GM12878 (cell line): ENCODE data around the gene PCBP1. TPM values are rescaled to one million over a fixed set of nuclear protein-coding genes. Genes with fewer than 3 reads are reported as not detected.

Source experiments
- BRCA1 ChIP-seq: IDR thresholded peaks from 2 replicates; pipeline ENCODE4 v1.6.1; 2011; ENCODE audit warnings: low read depth, low read length, improper control_type of control experiment
- CHD2 ChIP-seq: IDR thresholded peaks from 2 replicates; pipeline ENCODE4 v1.6.1; 2011; ENCODE audit warnings: low read depth, low read length, improper control_type of control experiment, borderline replicate concordance
- ETV6 ChIP-seq, 2 experiments: fragments of 450-650 bp in 1 of 2; IDR thresholded peaks in 1 of 2; conservative IDR thresholded peaks in 1 of 2; 2 replicates each; pipeline ENCODE4 v1.6.1; 2014; ENCODE audit warnings: antibody characterized with exemption in 1 of 2, borderline replicate concordance in 1 of 2, low read depth in 1 of 2, mild to moderate bottlenecking in 1 of 2, moderate library complexity in 1 of 2
- IKZF2 ChIP-seq, 2 experiments: fragments of 450-650 bp; IDR thresholded peaks; 2 replicates each; pipeline ENCODE4 v1.6.1; 2017; ENCODE audit warnings: mild to moderate bottlenecking in 2 of 2, moderate library complexity in 2 of 2
- MTA2 ChIP-seq: fragments of 450-650 bp; IDR thresholded peaks from 2 replicates; pipeline ENCODE4 v1.6.1; 2016; ENCODE audit warnings: low read depth, mild to moderate bottlenecking, moderate library complexity
- NFIC ChIP-seq: IDR thresholded peaks from 2 replicates; pipeline ENCODE4 v1.6.1; 2012; ENCODE audit warnings: low read depth, mild to moderate bottlenecking, inconsistent platforms, low read length, moderate library complexity
- POLR2AphosphoS5 ChIP-seq: IDR thresholded peaks from 2 replicates; pipeline ENCODE4 v1.6.1; 2011; ENCODE audit warnings: mild to moderate bottlenecking, low read length, inconsistent platforms
- RUNX3 ChIP-seq: IDR thresholded peaks from 2 replicates; pipeline ENCODE4 v1.6.1; 2012; ENCODE audit warnings: low read length, inconsistent platforms
- SMARCA5 ChIP-seq: fragments of 450-650 bp; IDR thresholded peaks from 2 replicates; pipeline ENCODE4 v1.6.1; 2017; ENCODE audit warnings: mild to moderate bottlenecking
- TARDBP ChIP-seq: IDR thresholded peaks from 2 replicates; pipeline ENCODE4 v1.6.1; 2016; ENCODE audit warnings: borderline replicate concordance
- TCF3 ChIP-seq: IDR thresholded peaks from 2 replicates; pipeline ENCODE4 v1.6.1; 2012; ENCODE audit warnings: low read depth, mild to moderate bottlenecking, low read length, borderline replicate concordance; ENCODE audit not compliant: insufficient read depth
- ZNF384 ChIP-seq: IDR thresholded peaks from 2 replicates; pipeline ENCODE4 v1.6.1; 2012; ENCODE audit warnings: low read depth, mild to moderate bottlenecking, low read length, improper control_type of control experiment, borderline replicate concordance
- polyA plus RNA-seq, 11 experiments: library from polyadenylated mRNA; depleted of rRNA in 4 of 11; unstranded in 6 of 11; stranded (reverse) in 5 of 11; fragments of >200 nt; fragmentation: Nextera tagmentation in 4 of 11; fragmentation: Illumina TruSeq in 1 of 11; extraction: Ambion mirVana in 4 of 11; extraction: Trizol in 1 of 11; gene quantifications; 1 replicate in 1 of 11; 2 replicates in 10 of 11; pipeline versions ENCODE4 v1.2.1 to v1.2.3, GENCODE V29; 2011 to 2016; ENCODE audit warnings: inconsistent platforms in 2 of 11, missing spikeins in 2 of 11, low read depth in 1 of 11
- total RNA-seq, 4 experiments: library from RNA; depleted of rRNA in 3 of 4; stranded (reverse); fragments of >200 nt in 3 of 4; fragmentation: Illumina TruSeq in 1 of 4; extraction: Trizol in 1 of 4; gene quantifications; 2 replicates each; pipeline versions ENCODE4 v1.2.1 to v1.2.3, GENCODE V29; 2013 to 2021
- TF ChIP-seq, protein P1 (sequence below): IDR thresholded peaks from 2 replicates; pipeline ENCODE4 v1.6.1; 2012; ENCODE audit warnings: low read length, inconsistent platforms
- TF ChIP-seq, protein P2 (sequence below): fragments of 450-650 bp; IDR thresholded peaks from 2 replicates; pipeline ENCODE4 v1.6.1; 2017; ENCODE audit warnings: mild to moderate bottlenecking, low read depth, inconsistent platforms; ENCODE audit not compliant: poor library complexity, severe bottlenecking
- TF ChIP-seq, protein P3 (sequence below): IDR thresholded peaks from 2 replicates; pipeline ENCODE4 v1.6.1; 2012; ENCODE audit warnings: low read depth, low read length, improper control_type of control experiment
- TF ChIP-seq, protein P4 (sequence below): fragments of 450-650 bp; IDR thresholded peaks from 2 replicates; pipeline ENCODE4 v1.6.1; 2016; ENCODE audit warnings: mild to moderate bottlenecking, moderate library complexity, borderline replicate concordance

PCBP1 gene
- total and polyA plus RNA-seq, 10 of the 15 experiments (the other 5 are each of a cell fraction or from before 2014, with no cell fraction given), result 24.4 to 494 (median 130) TPM

DNA sequence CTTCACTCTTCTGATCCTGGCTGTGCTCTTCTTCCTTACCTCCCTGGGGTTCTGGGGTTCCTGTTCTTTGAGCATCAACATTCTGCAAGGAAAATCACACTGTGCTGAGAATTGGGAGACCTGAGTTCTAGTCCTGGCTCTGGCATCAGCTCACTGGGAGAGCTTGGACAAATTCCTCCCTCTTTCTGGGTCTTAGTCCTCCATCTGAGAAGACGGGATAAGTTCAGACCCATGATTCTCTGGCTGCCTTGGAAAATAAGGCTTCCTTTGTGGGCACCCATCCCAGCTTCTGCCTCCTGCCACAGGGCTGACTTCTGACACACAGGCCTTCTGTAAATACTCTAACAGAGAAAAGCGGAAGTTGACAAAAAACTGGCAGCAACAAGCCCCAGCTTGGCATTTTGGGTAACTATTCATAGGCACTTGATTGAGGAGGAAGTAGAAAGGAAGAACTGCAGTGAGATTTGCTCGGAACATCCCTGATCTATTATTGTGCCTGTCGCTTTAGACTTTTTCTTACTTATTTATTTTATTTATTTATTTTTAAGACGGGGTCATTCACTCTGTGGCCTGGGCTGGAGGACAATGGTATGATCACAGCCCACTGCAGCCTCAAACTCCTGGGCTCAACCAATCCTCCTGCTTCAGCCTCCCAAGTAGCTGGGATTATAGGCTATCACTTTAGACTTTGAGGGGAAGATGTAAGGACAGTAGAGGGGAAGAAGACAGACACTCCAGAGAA lies 7.9 kb downstream of the PCBP1 start (continued):
- TF ChIP-seq BRCA1, result no peak
- 0 out of 2 replicates have a peak, but pooled peaks have one; percentile 17 for TF ChIP-seq TARDBP
- TF ChIP-seq, protein P1, sequence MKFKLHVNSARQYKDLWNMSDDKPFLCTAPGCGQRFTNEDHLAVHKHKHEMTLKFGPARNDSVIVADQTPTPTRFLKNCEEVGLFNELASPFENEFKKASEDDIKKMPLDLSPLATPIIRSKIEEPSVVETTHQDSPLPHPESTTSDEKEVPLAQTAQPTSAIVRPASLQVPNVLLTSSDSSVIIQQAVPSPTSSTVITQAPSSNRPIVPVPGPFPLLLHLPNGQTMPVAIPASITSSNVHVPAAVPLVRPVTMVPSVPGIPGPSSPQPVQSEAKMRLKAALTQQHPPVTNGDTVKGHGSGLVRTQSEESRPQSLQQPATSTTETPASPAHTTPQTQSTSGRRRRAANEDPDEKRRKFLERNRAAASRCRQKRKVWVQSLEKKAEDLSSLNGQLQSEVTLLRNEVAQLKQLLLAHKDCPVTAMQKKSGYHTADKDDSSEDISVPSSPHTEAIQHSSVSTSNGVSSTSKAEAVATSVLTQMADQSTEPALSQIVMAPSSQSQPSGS, result 0 out of 2 replicates have a peak, but pooled peaks have one; percentile 33
- TF ChIP-seq ZNF384, result peak; percentile 75; the same call in 1 of the 2 replicates
- peak; percentile 43 to 51; a peak in 3 of 4 replicates for TF ChIP-seq IKZF2 (IDR thresholded peaks at IDR 0.05)
- TF ChIP-seq MTA2, result peak; percentile 28; the same call in 1 of the 2 replicates
- TF ChIP-seq, protein P2, sequence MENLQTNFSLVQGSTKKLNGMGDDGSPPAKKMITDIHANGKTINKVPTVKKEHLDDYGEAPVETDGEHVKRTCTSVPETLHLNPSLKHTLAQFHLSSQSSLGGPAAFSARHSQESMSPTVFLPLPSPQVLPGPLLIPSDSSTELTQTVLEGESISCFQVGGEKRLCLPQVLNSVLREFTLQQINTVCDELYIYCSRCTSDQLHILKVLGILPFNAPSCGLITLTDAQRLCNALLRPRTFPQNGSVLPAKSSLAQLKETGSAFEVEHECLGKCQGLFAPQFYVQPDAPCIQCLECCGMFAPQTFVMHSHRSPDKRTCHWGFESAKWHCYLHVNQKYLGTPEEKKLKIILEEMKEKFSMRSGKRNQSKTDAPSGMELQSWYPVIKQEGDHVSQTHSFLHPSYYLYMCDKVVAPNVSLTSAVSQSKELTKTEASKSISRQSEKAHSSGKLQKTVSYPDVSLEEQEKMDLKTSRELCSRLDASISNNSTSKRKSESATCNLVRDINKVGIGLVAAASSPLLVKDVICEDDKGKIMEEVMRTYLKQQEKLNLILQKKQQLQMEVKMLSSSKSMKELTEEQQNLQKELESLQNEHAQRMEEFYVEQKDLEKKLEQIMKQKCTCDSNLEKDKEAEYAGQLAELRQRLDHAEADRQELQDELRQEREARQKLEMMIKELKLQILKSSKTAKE, result peak; percentile 58
- peak; percentile 43; the same call in 1 of the 2 replicates for TF ChIP-seq NFIC
- TF ChIP-seq, protein P3, sequence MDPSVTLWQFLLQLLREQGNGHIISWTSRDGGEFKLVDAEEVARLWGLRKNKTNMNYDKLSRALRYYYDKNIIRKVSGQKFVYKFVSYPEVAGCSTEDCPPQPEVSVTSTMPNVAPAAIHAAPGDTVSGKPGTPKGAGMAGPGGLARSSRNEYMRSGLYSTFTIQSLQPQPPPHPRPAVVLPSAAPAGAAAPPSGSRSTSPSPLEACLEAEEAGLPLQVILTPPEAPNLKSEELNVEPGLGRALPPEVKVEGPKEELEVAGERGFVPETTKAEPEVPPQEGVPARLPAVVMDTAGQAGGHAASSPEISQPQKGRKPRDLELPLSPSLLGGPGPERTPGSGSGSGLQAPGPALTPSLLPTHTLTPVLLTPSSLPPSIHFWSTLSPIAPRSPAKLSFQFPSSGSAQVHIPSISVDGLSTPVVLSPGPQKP, result peak; percentile 23; the same call in 1 of the 2 replicates
- TF ChIP-seq SMARCA5, result 0 out of 2 replicates have a peak, but pooled peaks have one; percentile 13
- peak in 1 of 2 experiments; percentile 81; a peak in 2 of 4 replicates for TF ChIP-seq ETV6 (conservative IDR thresholded peaks at IDR 0.05 in 1 of 2, IDR thresholded peaks at IDR 0.05 in 1 of 2; ENCODE audit: borderline replicate concordance in 1 of 2, low read depth in 1 of 2)
- TF ChIP-seq RUNX3, result 0 out of 2 replicates have a peak, but pooled peaks have one; percentile 23
- no peak for TF ChIP-seq TCF3
- TF ChIP-seq, protein P4, sequence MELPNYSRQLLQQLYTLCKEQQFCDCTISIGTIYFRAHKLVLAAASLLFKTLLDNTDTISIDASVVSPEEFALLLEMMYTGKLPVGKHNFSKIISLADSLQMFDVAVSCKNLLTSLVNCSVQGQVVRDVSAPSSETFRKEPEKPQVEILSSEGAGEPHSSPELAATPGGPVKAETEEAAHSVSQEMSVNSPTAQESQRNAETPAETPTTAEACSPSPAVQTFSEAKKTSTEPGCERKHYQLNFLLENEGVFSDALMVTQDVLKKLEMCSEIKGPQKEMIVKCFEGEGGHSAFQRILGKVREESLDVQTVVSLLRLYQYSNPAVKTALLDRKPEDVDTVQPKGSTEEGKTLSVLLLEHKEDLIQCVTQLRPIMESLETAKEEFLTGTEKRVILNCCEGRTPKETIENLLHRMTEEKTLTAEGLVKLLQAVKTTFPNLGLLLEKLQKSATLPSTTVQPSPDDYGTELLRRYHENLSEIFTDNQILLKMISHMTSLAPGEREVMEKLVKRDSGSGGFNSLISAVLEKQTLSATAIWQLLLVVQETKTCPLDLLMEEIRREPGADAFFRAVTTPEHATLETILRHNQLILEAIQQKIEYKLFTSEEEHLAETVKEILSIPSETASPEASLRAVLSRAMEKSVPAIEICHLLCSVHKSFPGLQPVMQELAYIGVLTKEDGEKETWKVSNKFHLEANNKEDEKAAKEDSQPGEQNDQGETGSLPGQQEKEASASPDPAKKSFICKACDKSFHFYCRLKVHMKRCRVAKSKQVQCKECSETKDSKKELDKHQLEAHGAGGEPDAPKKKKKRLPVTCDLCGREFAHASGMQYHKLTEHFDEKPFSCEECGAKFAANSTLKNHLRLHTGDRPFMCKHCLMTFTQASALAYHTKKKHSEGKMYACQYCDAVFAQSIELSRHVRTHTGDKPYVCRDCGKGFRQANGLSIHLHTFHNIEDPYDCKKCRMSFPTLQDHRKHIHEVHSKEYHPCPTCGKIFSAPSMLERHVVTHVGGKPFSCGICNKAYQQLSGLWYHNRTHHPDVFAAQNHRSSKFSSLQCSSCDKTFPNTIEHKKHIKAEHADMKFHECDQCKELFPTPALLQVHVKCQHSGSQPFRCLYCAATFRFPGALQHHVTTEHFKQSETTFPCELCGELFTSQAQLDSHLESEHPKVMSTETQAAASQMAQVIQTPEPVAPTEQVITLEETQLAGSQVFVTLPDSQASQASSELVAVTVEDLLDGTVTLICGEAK, result peak; percentile 47; the same call in 1 of the 2 replicates
- TF ChIP-seq CHD2, result no peak
- TF ChIP-seq POLR2AphosphoS5, result peak; percentile 59
- TF ChIP-seq, all 136 proteins: peak for 33
